Choroid plexus epithelial cell (primary cell): Measurements from ENCODE around the gene CAT.

ENCODE experiments used
- DNase-seq: peaks from one replicate; pipeline ENCODE4 v3.0.0-alpha.2; 2010; ENCODE audit warnings: low read depth
- H3K4me3 ChIP-seq: 2 replicates; pipeline ENCODE4 v1.5.1; 2011; ENCODE audit warnings: low read depth, mild to moderate bottlenecking, control low read depth, low read length, moderate library complexity
- CTCF ChIP-seq: conservative IDR thresholded peaks from 2 replicates; pipeline ENCODE4 v1.5.1; 2011; ENCODE audit warnings: low read depth, mild to moderate bottlenecking, control low read depth, inconsistent platforms, low read length, moderate library complexity

Gene CAT

DNA sequence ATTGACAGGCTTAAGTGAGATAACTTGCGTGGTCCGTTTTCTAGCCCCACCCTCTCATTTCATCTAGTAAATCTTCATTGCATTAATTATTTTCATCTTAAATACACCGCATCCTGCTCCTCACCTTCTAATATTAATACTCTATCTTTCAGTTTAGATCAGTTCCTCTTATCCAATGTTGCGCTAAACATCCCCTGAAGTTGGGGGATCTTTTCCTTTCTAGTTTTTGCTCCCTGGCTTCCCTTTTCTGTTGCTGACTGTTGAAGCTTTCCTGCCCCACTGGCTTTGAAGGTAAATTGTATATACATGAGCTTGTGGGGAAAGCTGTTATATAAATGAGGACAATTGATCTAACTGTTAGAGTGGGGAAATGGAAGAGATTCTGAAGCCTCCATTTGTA lies 7.2 kb downstream of the CAT start:
- no peak for DNase-seq
- TF ChIP-seq CTCF: no peak
- H3K4me3 ChIP-seq: no peak overlapping the region

DNA sequence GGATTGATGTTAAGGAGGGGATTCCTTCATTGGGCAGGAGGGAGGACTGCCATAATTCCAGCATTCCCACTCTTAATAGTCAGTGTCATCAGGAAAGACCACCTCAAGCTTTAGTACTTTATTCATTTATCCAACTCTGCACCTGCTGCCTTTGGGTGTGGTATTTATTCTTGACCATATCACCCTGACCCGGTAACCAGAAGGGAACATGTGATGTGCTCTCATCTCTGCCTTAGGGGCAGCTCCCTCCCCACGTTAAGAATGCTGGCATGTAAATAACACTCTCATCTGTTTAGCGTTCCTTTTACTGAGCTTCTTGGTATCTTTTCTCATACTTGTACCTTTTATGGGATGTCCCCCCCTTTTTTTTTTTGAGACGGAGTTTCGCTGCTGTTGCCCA lies 7.7 kb downstream of the CAT start:
- H3K4me3 ChIP-seq: no peak overlapping the region
- DNase-seq: no peak
- TF ChIP-seq CTCF: no peak

GRCh38 chr11:34447044-34447443 lies 8.3 kb downstream of the CAT start:
- no peak overlapping the region for H3K4me3 ChIP-seq
- no peak for DNase-seq
- TF ChIP-seq CTCF: no peak

DNA sequence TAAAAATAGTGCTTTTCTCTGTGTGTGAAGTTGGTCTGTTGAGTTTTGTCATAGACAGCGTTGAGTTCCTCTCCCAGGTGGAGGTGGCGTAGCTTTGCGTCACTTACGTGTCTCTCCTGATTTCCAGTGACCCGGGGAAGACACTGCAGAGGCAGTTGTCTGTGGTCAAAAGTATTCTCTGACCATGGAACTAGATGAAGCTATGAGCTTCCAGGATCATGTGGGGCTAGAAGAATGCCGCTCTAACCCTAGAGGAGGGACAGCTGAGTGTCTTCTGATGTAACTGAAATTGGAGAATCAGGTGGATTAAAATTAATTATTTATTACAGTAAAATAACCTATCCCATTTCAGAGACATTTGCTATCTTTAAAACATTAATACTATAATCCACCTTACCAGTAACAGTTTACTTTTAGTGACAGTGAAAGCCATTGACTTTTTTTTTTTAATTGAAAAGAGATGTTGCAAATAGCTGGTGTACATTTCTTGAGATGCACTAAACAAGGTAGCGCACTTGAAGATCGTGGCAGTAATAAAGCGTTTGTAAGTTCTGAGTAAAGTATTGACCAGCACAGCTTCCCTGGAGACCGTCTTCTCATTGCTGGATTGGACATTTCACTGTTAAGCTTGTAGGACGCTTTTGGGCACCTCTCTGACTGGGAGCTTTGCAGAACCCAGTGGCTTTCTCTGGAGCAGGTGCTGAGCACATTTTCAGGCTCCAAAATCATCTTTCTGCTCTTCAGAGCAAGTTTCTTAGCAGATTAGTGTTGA lies 9.7 kb downstream of the CAT start:
- no peak for DNase-seq
- TF ChIP-seq CTCF: no peak
- H3K4me3 ChIP-seq: no peak overlapping the region

- no peak for TF ChIP-seq CTCF
- no peak overlapping the region for H3K4me3 ChIP-seq
- DNase-seq: peak; percentile 79
Observed at GRCh38 chr11:34449013-34449412, 10.3 kb downstream of the CAT start.

- TF ChIP-seq CTCF: no peak
- no peak for DNase-seq
- no peak overlapping the region for H3K4me3 ChIP-seq
Observed at GRCh38 chr11:34451053-34451452, 12.3 kb downstream of the CAT start.
